Tongue (tissue), 2 donors: ENCODE data around the gene BPIFA3. TPM values are rescaled to one million over a fixed set of nuclear protein-coding genes. Genes with fewer than 3 reads are reported as not detected.

Source experiments
- DNase-seq: peaks from one replicate; pipeline ENCODE4 v3.0.0-alpha.2; 2015
- total RNA-seq: library from RNA; depleted of rRNA; stranded (reverse); fragments of >200 nt; gene quantifications from one replicate; pipeline ENCODE4 v1.2.3, GENCODE V29; 2014

The BPIFA3 gene
- total RNA-seq, 1 donor from 2014 or later, result not detected

DNA sequence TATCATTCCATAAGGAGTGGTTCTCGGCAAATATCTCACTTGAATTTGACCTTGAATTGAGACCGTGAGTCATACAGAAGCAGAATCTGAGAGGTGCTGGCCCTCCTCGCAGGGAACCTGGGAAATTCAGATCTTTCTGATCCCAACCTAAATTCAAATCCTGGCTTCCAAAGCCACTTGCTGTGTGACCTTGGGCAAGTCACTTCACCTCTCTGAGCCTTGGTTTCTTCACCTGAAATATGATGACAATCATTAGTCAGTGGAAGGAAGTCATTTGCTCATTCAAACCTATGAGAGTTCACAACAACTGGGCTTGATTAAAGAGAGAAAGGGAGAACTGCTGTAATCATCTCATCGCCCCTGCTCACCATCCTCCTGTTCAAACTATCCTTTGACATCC is 7.2 kb downstream of the BPIFA3 start:
- DNase-seq, result no peak

DNA sequence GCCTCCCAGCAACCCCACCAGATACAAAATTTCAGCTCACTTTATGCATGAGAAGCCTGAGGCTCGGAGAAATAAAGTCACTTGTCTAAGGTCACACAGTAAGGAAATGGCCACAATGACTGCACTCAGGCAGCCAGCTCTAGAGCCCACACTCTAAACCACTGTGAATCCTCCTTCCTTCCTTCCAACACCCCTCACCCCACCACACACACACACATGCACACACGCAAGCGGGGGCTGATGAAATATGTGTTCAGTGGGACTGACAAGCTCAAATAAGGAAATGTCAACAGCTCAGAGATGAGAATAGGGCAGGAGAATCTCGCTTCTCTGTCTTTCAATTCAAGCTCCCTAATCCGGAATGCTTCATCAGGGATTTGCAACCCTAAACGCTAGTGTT is 12.7 kb downstream of the BPIFA3 start:
- DNase-seq, result no peak

DNA sequence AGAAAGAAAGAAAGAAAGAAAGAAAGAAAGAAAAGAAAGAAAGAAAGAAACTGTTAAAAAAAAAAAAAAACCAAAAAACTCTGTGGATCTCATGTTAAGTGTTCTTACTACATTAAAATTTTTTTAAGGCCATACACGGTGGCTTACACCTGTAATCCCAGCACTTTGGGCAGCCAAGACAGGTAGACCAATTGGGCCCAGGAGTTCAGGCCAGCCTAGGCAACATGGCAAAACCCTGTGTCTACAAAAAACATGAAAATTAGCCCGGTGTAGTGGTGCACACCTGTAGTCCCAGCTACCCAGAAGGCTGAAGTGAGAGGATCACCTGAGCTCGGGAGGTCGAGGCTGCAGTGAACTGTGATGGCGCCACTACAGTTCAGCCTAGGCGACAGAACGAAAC is 14.1 kb downstream of the BPIFA3 start:
- DNase-seq, result no peak

DNA sequence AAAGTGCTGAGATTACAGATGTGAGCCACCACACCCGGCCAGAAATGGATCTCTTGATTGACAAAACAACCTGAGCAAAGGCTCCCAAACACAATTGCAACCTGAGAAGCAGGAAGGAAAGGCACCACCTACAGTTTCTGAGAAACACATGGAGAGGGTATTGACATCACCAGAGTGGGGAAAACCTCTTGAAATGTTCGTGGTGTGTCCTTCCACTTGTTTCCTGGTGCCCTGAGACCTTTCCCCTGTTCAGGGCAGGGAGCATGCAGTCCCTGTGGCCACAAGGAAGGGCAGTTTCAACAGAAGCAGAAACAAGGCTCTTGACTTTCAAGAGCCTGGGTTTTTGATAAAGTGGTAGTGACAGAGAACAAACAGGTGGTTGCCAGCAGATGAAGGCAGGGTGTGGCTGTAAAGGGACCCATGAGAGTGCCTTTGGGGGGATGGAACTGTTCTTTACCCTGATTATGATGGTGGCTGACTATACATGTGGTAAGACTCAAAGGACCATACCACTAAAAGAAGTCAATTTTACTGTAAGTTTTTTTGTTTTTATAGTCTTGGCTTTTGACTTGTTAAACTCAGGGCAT is 15.4 kb downstream of the BPIFA3 start:
- no peak for DNase-seq

DNA sequence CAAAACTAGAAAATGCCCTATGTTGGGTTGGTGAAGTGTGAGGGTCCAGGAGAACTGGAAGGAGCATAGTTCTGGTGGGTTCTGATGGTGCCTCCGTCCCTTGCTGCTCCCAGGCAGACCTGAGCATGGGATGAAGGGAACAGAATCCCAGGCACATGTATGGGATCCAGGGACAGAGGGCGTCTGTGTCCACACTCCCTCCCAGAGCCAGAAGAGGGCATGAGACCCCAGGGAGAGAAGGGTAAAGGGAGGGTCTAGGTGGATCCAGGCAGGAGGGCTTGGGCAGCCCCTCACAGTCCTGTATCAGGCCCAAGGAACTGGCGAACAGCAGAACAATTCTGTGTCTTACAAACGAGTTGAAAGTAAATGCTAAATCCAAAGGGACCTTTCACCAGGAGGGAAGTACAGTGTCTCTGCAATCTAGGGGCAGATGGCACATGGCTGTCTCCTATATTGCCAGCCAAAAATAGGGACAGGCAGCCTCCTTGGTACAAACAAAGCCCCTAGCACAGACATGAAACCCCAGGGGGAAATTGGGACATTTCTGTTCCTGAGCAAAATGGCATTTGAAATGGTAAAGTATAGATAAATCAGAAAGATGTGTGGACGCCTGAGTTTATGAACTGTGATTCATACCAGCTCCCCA is 16.1 kb downstream of the BPIFA3 start:
- DNase-seq, result no peak

DNA sequence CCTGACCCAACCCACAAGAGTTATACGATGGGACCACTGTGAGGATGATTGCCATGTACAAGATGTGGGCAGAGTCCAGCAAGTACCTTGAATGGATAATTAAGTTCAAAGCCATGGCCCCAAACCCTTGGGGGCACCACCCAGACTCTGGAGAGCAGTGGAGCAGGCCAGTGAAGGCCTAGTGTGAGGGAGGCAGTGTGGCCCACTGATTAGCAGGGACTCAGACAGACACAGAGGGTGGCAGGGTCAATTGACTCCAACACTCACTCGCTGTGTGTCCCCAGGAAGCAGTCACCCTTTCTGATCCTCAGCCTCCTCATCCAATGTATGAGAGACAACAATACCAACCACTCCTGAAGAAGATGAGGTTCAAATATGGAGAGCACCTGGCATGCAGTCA is 16.9 kb downstream of the BPIFA3 start:
- no peak for DNase-seq

DNA sequence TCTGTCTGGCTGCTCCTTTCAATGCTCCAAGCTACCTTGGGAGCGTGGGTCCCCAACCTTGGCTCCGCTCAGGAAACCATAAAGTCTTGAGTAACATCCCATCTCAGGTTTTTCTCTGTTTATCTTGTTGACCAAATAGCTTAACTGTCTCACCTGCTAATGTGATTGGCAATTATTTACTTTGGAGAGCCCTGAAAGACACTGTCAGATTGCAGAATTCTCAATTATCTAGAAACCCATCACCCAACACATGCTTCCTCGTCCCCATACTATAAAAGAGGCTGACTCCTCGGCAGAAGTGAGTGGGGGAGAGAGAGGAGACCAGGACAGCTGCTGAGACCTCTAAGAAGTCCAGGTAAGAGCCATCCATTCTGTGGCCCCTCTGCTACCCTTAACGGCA is 18.5 kb downstream of the BPIFA3 start, which contains the start of gene BPIFA1:
Gene BPIFA1 (plus strand): TSS at position 301 of the 400 bp plus-strand sequence. CDS start 1,716 bp downstream, outside the sequence.
- no peak for DNase-seq

DNA sequence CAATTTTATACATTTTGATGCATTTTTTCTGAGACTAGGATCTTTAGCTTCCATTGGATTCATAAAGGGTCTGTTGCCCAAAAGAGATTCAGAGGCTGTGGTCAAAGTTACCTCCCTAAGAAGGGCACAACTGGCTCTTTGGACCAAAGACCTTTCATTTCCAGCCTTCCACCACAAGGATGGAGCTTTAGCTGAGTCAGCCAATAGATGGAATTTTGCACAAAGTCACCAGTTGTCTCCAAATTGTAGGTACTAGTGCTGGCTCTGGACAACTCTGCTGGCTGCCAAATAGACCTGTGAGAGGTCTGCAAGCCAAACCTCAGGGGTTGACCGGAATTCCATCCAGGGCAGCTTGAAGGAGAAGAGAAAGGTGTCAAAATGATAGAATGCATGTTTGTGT is 19.2 kb downstream of the BPIFA3 start:
- DNase-seq, result no peak

DNA sequence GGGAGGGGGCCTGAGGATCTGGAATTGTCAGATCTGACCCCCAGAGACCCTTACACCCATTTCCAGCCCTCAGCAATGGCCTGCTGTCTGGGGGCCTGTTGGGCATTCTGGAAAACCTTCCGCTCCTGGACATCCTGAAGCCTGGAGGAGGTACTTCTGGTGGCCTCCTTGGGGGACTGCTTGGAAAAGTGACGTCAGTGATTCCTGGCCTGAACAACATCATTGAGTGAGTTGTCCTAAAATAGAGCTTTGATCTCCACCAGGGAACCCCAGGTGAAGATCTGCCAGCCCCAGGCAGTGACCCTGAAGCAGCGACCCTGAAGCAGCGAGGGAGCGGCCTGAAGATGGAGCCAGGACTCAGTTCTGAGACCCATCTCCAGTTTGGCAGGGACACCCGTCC is 20.8 kb downstream of the BPIFA3 start:
- no peak for DNase-seq

DNA sequence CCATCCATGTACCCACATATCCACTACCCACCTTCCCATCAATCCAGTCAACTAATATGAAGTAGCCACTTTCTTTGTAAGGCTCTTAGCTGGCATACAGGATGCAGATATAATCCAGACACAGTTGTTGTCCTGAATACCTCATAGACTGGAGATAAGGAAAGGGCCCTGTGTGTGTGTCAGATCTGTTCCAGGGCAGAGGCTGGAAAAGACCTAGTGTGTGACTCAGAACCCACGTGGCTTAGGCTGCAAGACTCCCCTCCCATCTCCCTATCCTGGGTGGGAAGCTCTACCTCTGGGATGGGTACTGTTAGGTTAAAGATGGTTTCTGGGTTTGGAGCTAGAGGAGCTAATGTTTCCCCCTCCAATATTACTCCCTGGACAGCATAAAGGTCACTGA is 22.3 kb downstream of the BPIFA3 start:
- no peak for DNase-seq

DNA sequence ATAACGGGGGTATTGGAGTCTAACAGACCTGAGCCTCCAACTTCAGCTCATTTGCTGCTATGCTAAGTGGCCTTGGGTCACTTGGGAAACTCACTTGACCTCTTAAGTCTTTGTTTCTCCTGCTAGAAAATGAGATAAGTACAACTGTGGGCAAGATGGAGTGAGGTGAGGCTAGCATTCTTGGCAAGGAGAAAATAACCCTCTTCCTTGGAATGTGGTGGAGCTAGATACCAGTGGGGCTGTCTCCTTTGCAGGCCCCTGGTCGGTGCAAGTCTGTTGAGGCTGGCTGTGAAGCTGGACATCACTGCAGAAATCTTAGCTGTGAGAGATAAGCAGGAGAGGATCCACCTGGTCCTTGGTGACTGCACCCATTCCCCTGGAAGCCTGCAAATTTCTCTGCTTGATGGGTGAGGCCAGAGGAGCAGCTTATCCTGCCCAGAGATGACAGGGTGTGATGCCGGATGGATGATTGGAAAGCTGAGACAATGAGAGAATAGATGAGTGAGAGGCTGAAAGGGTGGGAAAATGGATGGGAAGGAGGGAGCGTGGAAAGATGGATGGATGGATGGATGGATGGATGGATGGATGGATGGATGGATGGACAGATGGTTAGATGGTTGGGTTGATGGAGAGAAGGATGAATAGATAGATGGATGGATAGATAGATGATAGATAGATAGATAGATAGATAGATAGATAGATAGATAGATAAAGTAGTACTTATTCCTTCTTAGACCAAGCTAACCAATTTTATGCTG is 23.0 kb downstream of the BPIFA3 start:
- no peak for DNase-seq

DNA sequence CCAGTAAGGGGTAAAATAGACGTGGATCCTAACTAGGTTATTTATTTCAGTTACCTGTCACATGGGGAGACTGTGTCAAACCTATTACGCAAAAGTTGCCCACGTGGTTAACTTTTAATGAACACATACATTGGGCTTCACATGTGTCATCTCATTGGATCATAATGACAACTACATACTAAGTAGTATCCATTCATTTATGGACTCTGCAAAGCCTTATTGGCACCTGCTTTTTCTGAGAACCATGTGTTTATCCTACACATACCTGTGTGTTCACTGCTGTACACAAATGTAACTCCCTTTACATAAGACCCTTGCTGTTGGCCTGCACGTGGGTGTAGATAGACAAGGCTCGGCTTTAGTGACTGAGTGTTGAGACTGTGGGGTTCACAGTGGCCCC is 23.8 kb downstream of the BPIFA3 start:
- no peak for DNase-seq

DNA sequence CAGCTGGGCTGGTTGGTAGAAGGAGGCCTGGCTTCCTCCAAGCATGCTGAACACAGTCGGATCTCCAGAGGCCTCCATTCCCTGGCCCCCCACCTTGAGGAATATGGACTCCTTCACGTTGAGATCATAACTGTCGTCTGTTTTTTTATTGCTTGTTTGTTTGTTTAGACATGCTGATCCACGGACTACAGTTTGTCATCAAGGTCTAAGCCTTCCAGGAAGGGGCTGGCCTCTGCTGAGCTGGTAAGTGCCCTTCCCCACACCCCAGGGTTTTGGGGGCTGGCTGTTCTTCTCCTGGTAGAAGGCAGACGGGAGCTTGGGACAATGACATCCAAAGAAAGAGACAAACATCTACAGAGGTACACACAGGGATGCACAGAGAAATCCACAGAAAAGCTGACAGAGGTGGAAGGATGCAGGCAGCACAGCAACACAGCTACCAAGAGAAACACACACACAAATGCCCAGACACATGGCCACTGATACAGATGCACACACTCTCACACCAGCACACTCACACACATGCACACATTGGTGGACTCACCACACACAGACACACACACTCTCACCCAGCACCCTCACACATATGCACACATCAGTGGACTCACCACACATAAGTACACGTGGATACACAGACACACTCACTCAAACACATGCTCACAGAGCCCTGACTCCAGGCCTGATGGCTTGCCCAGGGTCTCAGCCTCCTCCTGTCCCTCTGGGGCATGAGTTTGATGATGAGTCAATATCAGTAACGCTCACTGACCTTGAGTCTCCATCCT is 25.4 kb downstream of the BPIFA3 start:
- no peak for DNase-seq

DNA sequence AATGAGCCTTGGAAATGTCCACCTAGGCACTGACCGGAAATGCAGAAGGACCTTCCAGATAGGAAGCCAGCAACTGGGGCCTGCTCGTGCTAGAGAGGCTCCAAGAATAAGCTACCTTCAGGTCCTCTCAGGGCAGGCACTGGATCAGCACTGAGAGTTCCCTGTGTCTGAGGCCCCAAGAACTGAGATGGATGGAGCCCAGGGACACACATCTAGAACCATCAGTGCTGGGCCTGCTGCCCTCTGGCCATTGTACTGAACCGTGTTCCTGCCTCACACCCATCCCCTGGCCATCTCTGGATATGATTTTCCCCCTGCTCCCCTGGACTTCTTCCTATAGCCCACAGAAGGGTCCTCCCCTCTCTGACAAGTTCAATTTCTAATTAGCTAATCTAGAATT is 28.9 kb downstream of the BPIFA3 start:
- no peak for DNase-seq

DNA sequence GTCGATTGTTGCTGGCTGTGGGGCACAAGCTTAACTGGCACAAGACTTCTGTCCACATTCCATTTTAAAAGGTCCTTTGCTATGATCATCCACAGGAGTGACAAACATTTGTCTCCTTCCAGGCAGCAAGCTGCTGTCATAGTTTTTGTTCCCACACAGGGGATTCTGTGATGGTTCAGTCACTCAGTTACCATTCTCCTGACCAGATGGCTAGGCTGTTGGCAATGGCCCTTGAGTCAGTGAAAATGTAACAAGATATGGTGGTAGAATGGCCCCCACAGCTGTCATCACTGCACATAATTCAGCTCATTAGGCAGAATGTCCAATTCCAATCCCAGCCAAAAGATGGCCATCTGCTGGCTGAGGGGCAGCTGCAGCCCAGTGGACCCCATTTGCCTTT is 32.3 kb downstream of the BPIFA3 start:
- peak; percentile 19 for DNase-seq

DNA sequence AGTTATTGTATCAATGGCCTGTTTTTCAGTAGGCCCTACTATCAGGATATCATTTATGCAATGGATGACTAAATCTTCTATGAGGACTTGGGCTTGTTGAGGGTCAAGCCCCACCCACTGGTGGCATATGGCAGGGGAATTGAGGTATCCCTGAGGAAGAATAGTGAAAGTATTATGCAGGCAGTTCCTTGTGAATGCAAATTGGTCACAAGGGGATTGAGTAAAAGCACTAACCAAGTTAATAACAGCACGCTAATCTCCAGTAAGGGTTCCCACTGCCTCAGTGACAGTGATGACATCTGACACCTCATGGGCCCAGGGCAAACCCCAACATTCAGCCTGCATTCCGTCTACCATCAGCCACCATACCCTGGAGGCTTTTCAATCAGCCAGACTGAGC is 33.5 kb downstream of the BPIFA3 start:
- no peak for DNase-seq

DNA sequence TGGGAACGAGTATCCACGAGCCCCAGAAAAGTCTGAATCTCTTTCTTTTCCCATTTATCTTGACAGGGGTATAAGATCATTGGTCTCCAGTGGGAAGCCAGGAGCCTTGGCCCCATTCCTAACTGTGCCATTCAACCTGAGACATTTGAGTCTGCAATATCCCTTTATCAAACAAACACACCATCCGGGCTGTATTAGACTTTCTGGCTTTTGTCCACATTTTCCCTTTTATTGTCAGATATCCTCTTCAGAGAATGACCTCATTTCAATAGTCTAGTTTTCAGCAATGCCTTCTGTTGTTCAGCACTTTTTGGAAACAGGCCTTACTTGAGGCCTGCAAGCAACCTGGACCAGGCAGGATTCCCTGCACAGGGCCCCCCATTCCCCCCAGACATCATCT is 34.3 kb downstream of the BPIFA3 start:
- no peak for DNase-seq

DNA sequence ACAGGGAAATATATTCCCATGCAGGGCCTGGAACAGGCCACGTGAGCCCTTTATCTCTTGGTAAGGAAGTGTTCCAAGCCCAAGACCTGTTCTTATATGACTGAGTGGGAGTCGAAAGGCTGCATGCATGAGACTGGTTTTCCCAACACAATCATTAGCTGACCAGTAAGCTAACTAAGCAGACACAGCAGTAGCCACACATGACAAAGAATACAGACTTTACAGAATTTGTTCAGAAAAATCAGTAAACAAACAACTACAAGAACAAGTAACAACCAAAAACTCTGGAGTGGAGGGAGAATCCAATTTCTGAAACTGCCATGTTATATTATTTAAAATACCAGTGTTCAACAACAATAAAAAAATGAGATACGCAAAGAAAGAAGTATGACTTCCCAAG is 35.3 kb downstream of the BPIFA3 start:
- DNase-seq, result no peak

DNA sequence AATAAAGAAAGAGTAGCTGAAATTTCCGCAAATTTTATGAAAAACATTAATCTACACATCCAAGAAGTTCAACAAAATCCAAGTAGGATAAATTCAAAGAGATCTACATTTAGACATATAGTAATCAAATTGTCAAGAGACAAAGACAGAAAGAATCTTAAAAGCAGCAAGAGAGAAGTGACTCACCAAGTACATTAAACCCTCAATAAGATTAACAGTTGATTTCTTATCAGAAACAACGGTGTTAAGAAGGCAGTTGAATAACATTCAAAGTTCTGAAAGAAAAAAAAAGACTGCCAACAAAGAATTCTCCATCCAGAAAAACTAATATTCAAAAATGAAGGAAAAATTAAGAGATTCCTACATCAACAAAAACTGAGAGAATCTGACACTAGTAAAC is 37.9 kb downstream of the BPIFA3 start:
- DNase-seq, result no peak

DNA sequence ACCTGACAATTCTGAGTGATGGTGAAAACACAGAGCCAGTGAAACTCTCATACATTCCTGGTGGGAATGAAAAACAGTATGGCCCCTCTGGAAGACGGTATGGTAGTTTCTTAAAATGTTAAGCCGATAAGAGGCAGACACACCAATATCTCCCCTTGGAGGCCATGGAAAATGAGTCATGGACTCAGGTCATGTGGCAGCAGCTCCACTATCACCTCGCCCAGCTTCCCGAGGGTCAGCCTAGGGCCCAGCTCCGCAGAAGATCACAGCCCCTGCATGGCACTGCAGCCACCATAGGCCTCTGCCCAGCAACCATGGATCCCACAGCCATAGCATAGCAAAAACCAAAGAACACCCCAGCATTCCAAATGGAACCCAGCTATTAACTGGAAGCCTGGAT is 40.1 kb downstream of the BPIFA3 start:
- DNase-seq, result no peak

DNA sequence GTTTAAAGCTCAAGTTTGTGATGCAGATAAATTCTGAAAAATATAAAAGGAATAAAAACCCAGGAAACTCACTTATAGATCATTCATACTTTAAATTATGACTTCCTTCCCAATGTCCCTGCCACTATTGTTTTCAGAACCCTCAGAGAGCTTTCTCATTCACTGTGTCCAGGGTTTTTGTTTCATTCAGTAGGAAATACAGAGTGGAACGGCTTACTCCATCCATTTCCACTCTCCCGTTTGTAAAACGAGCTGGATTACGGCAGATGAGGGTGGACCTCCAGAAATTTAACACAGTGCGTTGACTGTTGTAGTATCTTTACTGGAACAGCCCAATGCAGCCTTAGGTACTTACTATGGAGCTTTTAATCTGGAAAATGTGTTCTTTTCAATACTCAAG is 42.2 kb downstream of the BPIFA3 start:
- DNase-seq, result no peak

DNA sequence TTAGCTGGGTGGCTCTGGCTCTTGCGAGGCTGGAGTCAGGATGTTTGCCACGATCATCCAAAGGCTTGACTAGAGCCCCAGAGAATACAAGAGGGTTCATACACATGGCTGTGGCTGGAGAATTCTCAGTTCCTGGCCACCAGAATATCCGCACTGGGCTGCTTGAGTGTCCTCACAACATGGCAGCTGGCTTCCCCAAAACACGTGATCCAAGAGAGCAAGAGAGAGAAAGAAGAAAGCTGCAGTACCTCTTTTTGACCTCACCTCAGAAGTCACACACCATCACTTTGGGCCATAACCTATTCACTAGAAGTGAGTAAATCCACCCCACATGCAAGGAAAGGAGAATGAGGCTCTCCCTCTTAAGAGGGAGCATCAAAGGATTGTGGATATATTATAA is 44.3 kb downstream of the BPIFA3 start:
- no peak for DNase-seq

DNA sequence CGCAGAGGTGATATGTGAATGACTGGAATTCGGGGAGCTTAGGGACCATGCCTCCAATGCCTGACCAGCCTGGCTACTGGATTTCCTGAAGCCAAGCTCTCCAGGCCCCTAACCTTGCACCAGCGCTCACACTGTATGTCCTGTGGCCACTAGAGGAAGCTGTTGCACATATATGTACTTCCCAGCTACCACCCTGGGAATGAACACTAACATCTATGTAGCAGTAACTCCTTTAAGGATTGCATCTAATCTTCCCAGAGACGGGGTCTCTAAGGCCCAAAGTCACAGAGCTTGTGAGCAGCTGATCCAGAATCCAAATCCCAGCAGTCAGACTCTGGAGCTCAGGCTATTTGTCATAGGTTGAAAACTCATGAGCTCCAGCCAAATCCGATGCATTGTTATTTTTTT is 45.5 kb downstream of the BPIFA3 start:
- DNase-seq, result peak; percentile 70
